Measurements from ENCODE around the gene OGDH. TPM values are rescaled to one million over a fixed set of nuclear protein-coding genes. Genes with fewer than 3 reads are reported as not detected.

The OGDH gene
- polyA plus RNA-seq, 3 donors = 41.0 to 74.1 (median 49.9) TPM

DNA sequence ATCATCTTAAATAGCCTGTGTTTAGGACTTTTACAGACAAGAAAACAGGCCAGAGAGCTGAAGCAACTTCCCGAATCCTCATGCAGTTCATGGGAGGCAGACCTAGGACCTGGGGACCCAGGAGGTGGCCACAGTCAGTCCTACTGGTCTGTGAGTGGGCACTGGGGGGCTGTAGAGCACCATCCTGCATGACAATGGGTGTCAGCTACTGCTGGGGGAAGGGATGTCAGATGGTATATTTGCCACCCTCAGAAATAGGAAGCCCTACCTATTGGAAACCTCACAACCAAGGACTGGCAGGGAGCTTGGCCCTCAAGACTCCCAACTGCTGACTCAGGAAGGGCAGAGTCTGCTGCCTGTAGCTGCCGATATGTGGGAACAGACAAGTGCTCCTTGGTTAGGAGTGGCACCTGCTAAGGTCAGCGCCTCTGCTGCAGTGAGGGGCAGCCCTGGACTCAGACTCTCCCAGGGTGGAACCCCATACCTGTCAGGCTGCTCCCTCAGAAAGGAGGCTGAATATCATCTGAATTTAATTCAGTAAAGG lies 29.7 kb downstream of the OGDH start:
- TF ChIP-seq, protein P1, sequence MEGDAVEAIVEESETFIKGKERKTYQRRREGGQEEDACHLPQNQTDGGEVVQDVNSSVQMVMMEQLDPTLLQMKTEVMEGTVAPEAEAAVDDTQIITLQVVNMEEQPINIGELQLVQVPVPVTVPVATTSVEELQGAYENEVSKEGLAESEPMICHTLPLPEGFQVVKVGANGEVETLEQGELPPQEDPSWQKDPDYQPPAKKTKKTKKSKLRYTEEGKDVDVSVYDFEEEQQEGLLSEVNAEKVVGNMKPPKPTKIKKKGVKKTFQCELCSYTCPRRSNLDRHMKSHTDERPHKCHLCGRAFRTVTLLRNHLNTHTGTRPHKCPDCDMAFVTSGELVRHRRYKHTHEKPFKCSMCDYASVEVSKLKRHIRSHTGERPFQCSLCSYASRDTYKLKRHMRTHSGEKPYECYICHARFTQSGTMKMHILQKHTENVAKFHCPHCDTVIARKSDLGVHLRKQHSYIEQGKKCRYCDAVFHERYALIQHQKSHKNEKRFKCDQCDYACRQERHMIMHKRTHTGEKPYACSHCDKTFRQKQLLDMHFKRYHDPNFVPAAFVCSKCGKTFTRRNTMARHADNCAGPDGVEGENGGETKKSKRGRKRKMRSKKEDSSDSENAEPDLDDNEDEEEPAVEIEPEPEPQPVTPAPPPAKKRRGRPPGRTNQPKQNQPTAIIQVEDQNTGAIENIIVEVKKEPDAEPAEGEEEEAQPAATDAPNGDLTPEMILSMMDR (IDR thresholded peaks at IDR 0.05) = no peak
- intact Hi-C loops (cut with micrococcal nuclease) = loop anchor here (10.0 kb wide), 2 partner anchors 51 to 209 kb away; partner anchors contain the start of genes H2AZ2 (in 1 of the 2) and TMED4 (in 1 of the 2)
- no peaks in the 10 kb centered on the region for H3K9me3 ChIP-seq (replicated peaks in 1 of 2; ENCODE audit: control insufficient read depth in 1 of 2, insufficient read depth in 1 of 2, low read length in 2 of 2)
- WGBS (ENCODE audit: insufficient coverage) = 60% methylated on average over 2 of the region's 3 CpGs
- H3K27ac ChIP-seq (ENCODE audit: low read depth in 1 of 2, low read length in 2 of 2) = peak overlapping the region; percentile 9 to 100
- no peak overlapping the region for H3K4me2 ChIP-seq (replicated peaks; ENCODE audit: extremely low read depth, low read length, poor library complexity, severe bottlenecking)
- peaks cover 78% of the 10 kb centered on the region for H3K79me2 ChIP-seq (ENCODE audit: insufficient read depth, low read length)
- no peak overlapping the region for H2AFZ ChIP-seq (ENCODE audit: insufficient read depth, low read depth, low read length, poor library complexity, severe bottlenecking)
- no peak overlapping the region for H3K4me3 ChIP-seq (replicated peaks in 1 of 3; ENCODE audit: low read depth in 2 of 3, low read length in 3 of 3)
- H3K36me3 Mint-ChIP-seq = peaks cover 17 to 44% of the 10 kb centered on the region in 2 donors
- DNase-seq = peak in 1 of 3 donors; percentile 23
- no peak overlapping the region for H3K9ac ChIP-seq (ENCODE audit: insufficient read depth, low read length, poor library complexity, severe bottlenecking)
- no peaks in the 10 kb centered on the region for H4K20me1 ChIP-seq (ENCODE audit: insufficient read depth, low read length)
- H3K9me3 Mint-ChIP-seq = no peaks in the 10 kb centered on the region
- peaks cover 94% of the 10 kb centered on the region for H3K4me1 Mint-ChIP-seq
- no peaks in the 10 kb centered on the region for H3K27me3 ChIP-seq (ENCODE audit: control insufficient read depth in 2 of 2, insufficient read depth in 2 of 2, low read length in 2 of 2)
- peaks cover 92 to 95% of the 10 kb centered on the region in 2 donors for H3K4me1 ChIP-seq (ENCODE audit: control insufficient read depth in 1 of 2, insufficient read depth in 2 of 2, low read length in 2 of 2)
- no peak overlapping the region for H3K4me3 Mint-ChIP-seq
- no peaks in the 10 kb centered on the region for H3K27me3 Mint-ChIP-seq (ENCODE audit: low read depth in 3 of 3)
- H3K36me3 ChIP-seq (replicated peaks in 1 of 2; ENCODE audit: control insufficient read depth in 1 of 2, insufficient read depth in 2 of 2, low read length in 2 of 2) = no peaks in the 10 kb centered on the region
- peak overlapping the region; percentile 100 for H3K27ac Mint-ChIP-seq

DNA sequence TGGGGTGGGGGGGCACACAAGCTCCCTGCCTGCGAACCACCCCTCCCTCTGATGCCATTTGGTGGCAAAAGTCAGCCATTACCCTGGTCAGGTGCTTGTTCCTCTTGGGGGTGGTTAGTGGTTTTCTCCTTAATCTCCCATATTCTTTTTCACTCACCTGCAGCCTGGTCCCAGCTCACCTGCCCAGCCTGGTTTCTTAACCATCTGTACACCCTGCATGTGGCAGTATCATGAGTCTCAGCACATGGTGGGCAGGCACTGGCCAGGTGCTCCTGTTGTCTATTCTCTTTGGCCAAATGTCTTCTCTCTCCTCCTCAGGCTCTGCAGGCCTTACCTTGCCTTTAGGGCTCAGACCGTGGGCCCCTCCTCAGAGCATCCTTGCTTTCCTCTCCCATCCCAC lies 30.5 kb downstream of the OGDH start:
- no peak overlapping the region for H3K9ac ChIP-seq (ENCODE audit: insufficient read depth, low read length, poor library complexity, severe bottlenecking)
- intact Hi-C loops (cut with micrococcal nuclease) = loop anchor here (10.0 kb wide), 2 partner anchors 52 to 208 kb away; partner anchors contain the start of genes H2AZ2 (in 1 of the 2) and TMED4 (in 1 of the 2)
- H2AFZ ChIP-seq (ENCODE audit: insufficient read depth, low read depth, low read length, poor library complexity, severe bottlenecking) = no peak overlapping the region
- Mint-ChIP-seq H3K36me3 (peaks cover 20 to 46% of the 10 kb centered on the region in 2 donors), H3K27me3 (ENCODE audit: low read depth in 3 of 3) (no peaks in the 10 kb centered on the region), H3K4me1 (peaks cover 86% of the 10 kb centered on the region), H3K27ac (peak overlapping the region; percentile 100), H3K4me3 (no peak overlapping the region), H3K9me3 (no peaks in the 10 kb centered on the region)
- no peaks in the 10 kb centered on the region for H3K9me3 ChIP-seq (replicated peaks in 1 of 2; ENCODE audit: control insufficient read depth in 1 of 2, insufficient read depth in 1 of 2, low read length in 2 of 2)
- H3K27me3 ChIP-seq (ENCODE audit: control insufficient read depth in 2 of 2, insufficient read depth in 2 of 2, low read length in 2 of 2) = no peaks in the 10 kb centered on the region
- H3K4me2 ChIP-seq (replicated peaks; ENCODE audit: extremely low read depth, low read length, poor library complexity, severe bottlenecking) = no peak overlapping the region
- TF ChIP-seq, protein P1 (IDR thresholded peaks at IDR 0.05) = no peak
- WGBS (ENCODE audit: insufficient coverage) = 100% methylated on average over 1 of the region's 2 CpGs
- peaks cover 83 to 87% of the 10 kb centered on the region in 2 donors for H3K4me1 ChIP-seq (ENCODE audit: control insufficient read depth in 1 of 2, insufficient read depth in 2 of 2, low read length in 2 of 2)
- DNase-seq = no peak
- H4K20me1 ChIP-seq (ENCODE audit: insufficient read depth, low read length) = no peaks in the 10 kb centered on the region
- peaks cover 0 to 5% of the 10 kb centered on the region in 2 donors for H3K36me3 ChIP-seq (replicated peaks in 1 of 2; ENCODE audit: control insufficient read depth in 1 of 2, insufficient read depth in 2 of 2, low read length in 2 of 2)
- no peak overlapping the region for H3K4me3 ChIP-seq (replicated peaks in 1 of 3; ENCODE audit: low read depth in 2 of 3, low read length in 3 of 3)
- peaks cover 82% of the 10 kb centered on the region for H3K79me2 ChIP-seq (ENCODE audit: insufficient read depth, low read length)
- H3K27ac ChIP-seq (ENCODE audit: low read depth in 1 of 2, low read length in 2 of 2) = peak overlapping the region; percentile 97 to 100

Measured in CD14-positive monocyte (primary cell).